ENCODE measurements around the gene CDK12. TPM values are rescaled to one million over a fixed set of nuclear protein-coding genes. Genes with fewer than 3 reads are reported as not detected.

CDK12 gene
- total and polyA plus RNA-seq, 2 experiments from 2014 or later = 10.2 to 41.3 TPM

DNA sequence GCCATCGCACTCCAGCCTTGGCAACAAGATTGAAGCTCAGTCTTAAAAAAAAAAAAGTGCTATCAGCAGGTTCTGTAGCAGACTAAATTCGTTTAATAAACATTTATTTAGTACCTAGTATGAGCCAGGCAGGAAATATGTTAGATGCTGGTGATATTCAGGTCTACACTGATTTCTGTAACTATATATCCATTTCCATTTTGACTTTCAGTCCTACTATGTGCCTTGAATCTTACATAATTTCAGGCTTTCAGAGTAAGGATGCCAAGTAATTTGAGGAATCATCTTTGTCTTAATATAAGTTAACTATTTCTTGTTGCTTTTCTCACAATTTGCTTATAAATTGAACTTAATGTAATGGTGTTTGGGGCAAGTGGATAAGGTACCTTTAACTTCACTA is 46.2 kb downstream of the CDK12 start:
- no peaks in the 10 kb centered on the region for H3K4me1 ChIP-seq (ENCODE audit: insufficient read depth)

DNA sequence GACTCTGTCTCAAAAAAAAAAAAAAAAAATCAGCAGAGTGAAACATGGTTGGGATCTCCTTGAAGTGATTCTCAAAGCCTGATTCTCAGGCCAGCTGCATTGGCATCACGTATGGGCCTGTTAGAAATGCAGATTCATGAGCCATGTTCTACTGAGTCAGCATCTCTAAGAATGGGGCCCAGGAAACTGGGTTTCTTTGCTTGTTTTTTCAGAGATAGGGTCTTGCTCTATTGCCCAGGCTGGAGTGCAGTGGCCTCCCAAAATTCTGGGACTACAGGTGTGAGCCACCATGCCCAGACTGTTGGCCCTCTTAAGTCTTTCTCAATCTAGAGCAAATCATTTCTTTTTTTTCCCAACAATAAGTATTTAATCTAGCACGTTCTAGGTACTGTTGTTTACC is 47.7 kb downstream of the CDK12 start:
- Histone ChIP-seq H3K79me2 (peaks cover 11% of the 10 kb centered on the region), H3K4me1 (ENCODE audit: insufficient read depth) (no peaks in the 10 kb centered on the region), H3K4me2 (no peak overlapping the region), H4K20me1 (ENCODE audit: insufficient read depth, poor library complexity, severe bottlenecking) (no peaks in the 10 kb centered on the region), H3K9me3 (ENCODE audit: low read depth) (no peaks in the 10 kb centered on the region), H3K4me3 (no peak overlapping the region), H2AFZ (no peak overlapping the region), H3K36me3 (replicated peaks; ENCODE audit: insufficient read depth, low read depth) (no peaks in the 10 kb centered on the region), H3K9me2 (replicated peaks; ENCODE audit: insufficient read depth) (no peaks in the 10 kb centered on the region), H3K27me3 (no peaks in the 10 kb centered on the region), H3K27ac (no peak overlapping the region)
- no peak for TF ChIP-seq EZH2phosphoT487 (IDR thresholded peaks at IDR 0.05; ENCODE audit: low read depth, severe bottlenecking, unreplicated experiment)
- no peak for TF ChIP-seq EZH2 (IDR thresholded peaks at IDR 0.05; ENCODE audit: borderline replicate concordance)
- TF ChIP-seq, protein P1, sequence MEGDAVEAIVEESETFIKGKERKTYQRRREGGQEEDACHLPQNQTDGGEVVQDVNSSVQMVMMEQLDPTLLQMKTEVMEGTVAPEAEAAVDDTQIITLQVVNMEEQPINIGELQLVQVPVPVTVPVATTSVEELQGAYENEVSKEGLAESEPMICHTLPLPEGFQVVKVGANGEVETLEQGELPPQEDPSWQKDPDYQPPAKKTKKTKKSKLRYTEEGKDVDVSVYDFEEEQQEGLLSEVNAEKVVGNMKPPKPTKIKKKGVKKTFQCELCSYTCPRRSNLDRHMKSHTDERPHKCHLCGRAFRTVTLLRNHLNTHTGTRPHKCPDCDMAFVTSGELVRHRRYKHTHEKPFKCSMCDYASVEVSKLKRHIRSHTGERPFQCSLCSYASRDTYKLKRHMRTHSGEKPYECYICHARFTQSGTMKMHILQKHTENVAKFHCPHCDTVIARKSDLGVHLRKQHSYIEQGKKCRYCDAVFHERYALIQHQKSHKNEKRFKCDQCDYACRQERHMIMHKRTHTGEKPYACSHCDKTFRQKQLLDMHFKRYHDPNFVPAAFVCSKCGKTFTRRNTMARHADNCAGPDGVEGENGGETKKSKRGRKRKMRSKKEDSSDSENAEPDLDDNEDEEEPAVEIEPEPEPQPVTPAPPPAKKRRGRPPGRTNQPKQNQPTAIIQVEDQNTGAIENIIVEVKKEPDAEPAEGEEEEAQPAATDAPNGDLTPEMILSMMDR (IDR thresholded peaks at IDR 0.05; ENCODE audit: poor library complexity) = no peak
- WGBS (ENCODE audit: low lambda C conversion rate, missing lambda C conversion rate) = 95% methylated on average over 2 of the region's 2 CpGs
- DNase-seq (ENCODE audit: low spot score) = no peak

More for the DNA sequence above, 46.2 kb downstream of the CDK12 start:
- no peak overlapping the region for H3K27ac ChIP-seq
- H3K9me2 ChIP-seq (replicated peaks; ENCODE audit: insufficient read depth) = no peaks in the 10 kb centered on the region
- H3K4me2 ChIP-seq = no peak overlapping the region
- H3K27me3 ChIP-seq = no peaks in the 10 kb centered on the region
- WGBS (ENCODE audit: low lambda C conversion rate, missing lambda C conversion rate) = 88% methylated on average over 2 of the region's 2 CpGs
- H3K79me2 ChIP-seq = peaks cover 11% of the 10 kb centered on the region
- no peak overlapping the region for H2AFZ ChIP-seq
- no peak for DNase-seq (ENCODE audit: low spot score)
- H3K4me3 ChIP-seq = no peak overlapping the region
- no peaks in the 10 kb centered on the region for H3K36me3 ChIP-seq (replicated peaks; ENCODE audit: insufficient read depth, low read depth)
- TF ChIP-seq EZH2 (IDR thresholded peaks at IDR 0.05; ENCODE audit: borderline replicate concordance) (no peak), EZH2phosphoT487 (IDR thresholded peaks at IDR 0.05; ENCODE audit: low read depth, severe bottlenecking, unreplicated experiment) (no peak)
- TF ChIP-seq, protein P1 (IDR thresholded peaks at IDR 0.05; ENCODE audit: poor library complexity) = no peak
- no peaks in the 10 kb centered on the region for H3K9me3 ChIP-seq (ENCODE audit: low read depth)
- H4K20me1 ChIP-seq (ENCODE audit: insufficient read depth, poor library complexity, severe bottlenecking) = no peaks in the 10 kb centered on the region

DNA sequence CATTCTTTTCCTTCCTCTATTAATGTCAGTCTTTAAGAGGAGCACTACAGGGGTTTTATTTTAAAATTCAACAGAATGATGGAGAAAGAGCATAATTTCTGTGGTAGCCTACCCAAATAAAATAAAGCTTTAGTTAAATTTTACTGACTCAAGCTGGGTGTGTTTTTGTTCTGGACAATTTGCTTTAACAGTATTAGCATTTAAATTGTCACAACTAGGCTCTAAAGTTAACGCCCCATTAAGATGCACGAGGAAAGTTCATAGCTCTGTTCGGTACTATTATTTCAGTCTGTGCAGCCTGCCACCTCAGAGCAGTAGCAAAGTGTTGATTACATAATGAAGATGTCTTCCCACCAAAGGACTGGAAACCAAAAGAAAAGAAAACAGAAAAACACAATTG is 52.0 kb downstream of the CDK12 start:
- Histone ChIP-seq H3K4me1 (ENCODE audit: insufficient read depth) (no peaks in the 10 kb centered on the region), H3K9me2 (replicated peaks; ENCODE audit: insufficient read depth) (no peaks in the 10 kb centered on the region), H3K4me2 (no peak overlapping the region), H3K9me3 (ENCODE audit: low read depth) (no peaks in the 10 kb centered on the region), H3K27ac (no peak overlapping the region), H3K79me2 (peaks cover 8% of the 10 kb centered on the region), H3K4me3 (no peak overlapping the region), H3K27me3 (no peaks in the 10 kb centered on the region), H3K36me3 (replicated peaks; ENCODE audit: insufficient read depth, low read depth) (no peaks in the 10 kb centered on the region), H4K20me1 (ENCODE audit: insufficient read depth, poor library complexity, severe bottlenecking) (no peaks in the 10 kb centered on the region), H2AFZ (no peak overlapping the region)
- no peak for DNase-seq (ENCODE audit: low spot score)
- no peak for TF ChIP-seq EZH2 (IDR thresholded peaks at IDR 0.05; ENCODE audit: borderline replicate concordance)
- TF ChIP-seq, protein P1 (IDR thresholded peaks at IDR 0.05; ENCODE audit: poor library complexity) = no peak
- WGBS (ENCODE audit: low lambda C conversion rate, missing lambda C conversion rate) = 94% methylated on average over 3 of the region's 3 CpGs

DNA sequence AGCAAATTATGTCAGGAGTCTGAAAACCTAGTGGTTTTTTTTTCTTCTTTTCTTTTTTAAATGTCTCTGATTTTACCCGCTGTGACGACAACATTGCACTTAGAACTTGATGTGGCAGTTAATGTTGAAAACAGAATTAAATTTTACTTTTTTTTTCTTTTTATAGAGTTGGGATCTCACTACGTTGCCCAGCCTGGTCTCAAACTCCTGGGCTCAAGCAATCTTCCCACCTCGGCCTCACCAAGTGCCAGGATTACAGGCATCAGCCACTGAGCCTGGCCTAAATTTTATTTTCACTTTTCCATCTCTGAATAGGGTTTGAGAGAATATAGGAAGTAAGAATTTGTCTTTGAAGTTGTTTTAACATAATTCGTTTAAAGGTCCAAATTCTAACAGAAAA is 52.6 kb downstream of the CDK12 start:
- no peak overlapping the region for H3K4me2 ChIP-seq
- H3K36me3 ChIP-seq (replicated peaks; ENCODE audit: insufficient read depth, low read depth) = no peaks in the 10 kb centered on the region
- no peaks in the 10 kb centered on the region for H4K20me1 ChIP-seq (ENCODE audit: insufficient read depth, poor library complexity, severe bottlenecking)
- H3K4me3 ChIP-seq = no peak overlapping the region
- whole genome bisulfite sequencing (ENCODE audit: low lambda C conversion rate, missing lambda C conversion rate) = 100% methylated on average over 5 of the region's 5 CpGs
- H3K27ac ChIP-seq = no peak overlapping the region
- H3K9me2 ChIP-seq (replicated peaks; ENCODE audit: insufficient read depth) = no peaks in the 10 kb centered on the region
- peaks cover 2% of the 10 kb centered on the region for H3K79me2 ChIP-seq
- TF ChIP-seq EZH2 (IDR thresholded peaks at IDR 0.05; ENCODE audit: borderline replicate concordance) (no peak), EZH2phosphoT487 (IDR thresholded peaks at IDR 0.05; ENCODE audit: low read depth, severe bottlenecking, unreplicated experiment) (no peak)
- TF ChIP-seq, protein P1 (IDR thresholded peaks at IDR 0.05; ENCODE audit: poor library complexity) = no peak
- no peak for DNase-seq (ENCODE audit: low spot score)
- no peak overlapping the region for H2AFZ ChIP-seq
- no peaks in the 10 kb centered on the region for H3K4me1 ChIP-seq (ENCODE audit: insufficient read depth)
- H3K27me3 ChIP-seq = no peaks in the 10 kb centered on the region
- no peaks in the 10 kb centered on the region for H3K9me3 ChIP-seq (ENCODE audit: low read depth)

Measured in hepatocyte (in vitro differentiated cells).